ENCODE results near the gene ZDHHC22. TPM values are rescaled to one million over a fixed set of nuclear protein-coding genes. Genes with fewer than 3 reads are reported as not detected.
A peak's percentile ranks its signal among the peaks of the same experiment; 100 is the strongest.

The ZDHHC22 gene
- total and polyA plus RNA-seq, 2 of the 13 experiments (the other 11 are each of a cell fraction or from before 2014, with no cell fraction given) = not detected

- no peak for TF ChIP-seq ZBTB40 (IDR thresholded peaks at IDR 0.05)
- TF ChIP-seq ZBTB40 (CRISPR knock-in tag; IDR thresholded peaks at IDR 0.05) = peak; percentile 80; the same call in 1 of the 2 replicates
- TF ChIP-seq ZNF768 (CRISPR knock-in tag; IDR thresholded peaks at IDR 0.05) = no peak
- TF ChIP-seq ARID3A (IDR thresholded peaks at IDR 0.05; ENCODE audit: low read depth, low read length) = no peak; the same call in 1 of the 2 replicates
- no peak; the same call in 1 of the 2 replicates for TF ChIP-seq E2F5 (CRISPR knock-in tag; conservative IDR thresholded peaks at IDR 0.05)
- TF ChIP-seq STAG1 (CRISPR knock-in tag; IDR thresholded peaks at IDR 0.05) = no peak
- TF ChIP-seq TIGD3 (CRISPR knock-in tag; IDR thresholded peaks at IDR 0.05; ENCODE audit: borderline replicate concordance) = no peak
- TF ChIP-seq CEBPG (CRISPR knock-in tag; IDR thresholded peaks at IDR 0.05) = peak; percentile 78
- 0 out of 2 replicates have a peak, but pooled peaks have one; percentile 51 for TF ChIP-seq THAP8 (CRISPR knock-in tag; IDR thresholded peaks at IDR 0.05; ENCODE audit: borderline replicate concordance)
- TF ChIP-seq MXD4 (CRISPR knock-in tag; IDR thresholded peaks at IDR 0.05) = peak; percentile 70
- no peak for TF ChIP-seq HES4 (CRISPR knock-in tag; IDR thresholded peaks at IDR 0.05; ENCODE audit: borderline replicate concordance)
- no peak for TF ChIP-seq ZNF652 (CRISPR knock-in tag; IDR thresholded peaks at IDR 0.05; ENCODE audit: borderline replicate concordance, low read depth)
- TF ChIP-seq BRD4 (CRISPR knock-in tag; IDR thresholded peaks at IDR 0.05) = peak; percentile 57
Measured at GRCh38 chr14:77097700-77098528, 43.7 kb downstream of the ZDHHC22 start, which contains the start of gene CIPC (continued).

Measured in HepG2 (cell line).